GM12878 (cell line): Measurements from ENCODE around the gene IFT81. TPM values are rescaled to one million over a fixed set of nuclear protein-coding genes. Genes with fewer than 3 reads are reported as not detected.

Experiments used
- ATAC-seq: fragments of 200-7000 bp; cut with Tn5 transposase; 3 replicates; pipeline ENCODE4 v1.9.1; 2020; ENCODE audit warnings: mild to moderate bottlenecking, moderate library complexity
- BruUV-seq: library from RNA; stranded (reverse); fragments of 400-500 nt; replicated peaks from 2 replicates; lab custom pipeline; 2021; lab: Mats Ljungman, UMichigan
- CTCF ChIA-PET: fragments of 300-600 bp; sonication (Branson Sonifier 250); formaldehyde crosslinking; extraction: SDS; loops from one replicate; lab custom pipeline; 2021; ENCODE audit warnings: inconsistent platforms; lab: Yijun Ruan, JAX
- POLR2A ChIA-PET: fragments of 350-600 bp; formaldehyde crosslinking; extraction: SDS; loops from one replicate; lab custom pipeline; 2021; ENCODE audit warnings: inconsistent platforms; lab: Charles Lee
- RAD21 ChIA-PET: fragments of 300-600 bp; sonication (Branson Sonifier 250); formaldehyde crosslinking; loops from one replicate; lab custom pipeline; 2023; ENCODE audit warnings: antibody characterized with exemption; ENCODE audit not compliant: unreplicated experiment; lab: Charles Lee
- SMC1A ChIA-PET: fragments of 300-600 bp; sonication (Branson Sonifier 250); formaldehyde crosslinking; loops from one replicate; lab custom pipeline; 2023; ENCODE audit not compliant: unreplicated experiment, uncharacterized antibody; lab: Charles Lee
- DNase-seq: peaks from one replicate; pipeline ENCODE4 v3.0.0-alpha.2; 2011; ENCODE audit warnings: low read depth, low spot score
- FAIRE-seq: peaks from 3 replicates; lab custom pipeline; 2011; peaks lifted over from hg19 to GRCh38; lab: Jason Lieb, UNC
- H2AFZ ChIP-seq: 2 replicates; pipeline ENCODE4 v1.6.0; 2011; ENCODE audit warnings: low read depth, low read length, control low read depth; ENCODE audit not compliant: control insufficient read depth
- H3K27ac ChIP-seq: 2 replicates; pipeline ENCODE4 v1.5.1; 2011; ENCODE audit warnings: control low read depth; ENCODE audit not compliant: control insufficient read depth, insufficient read depth
- H3K27me3 ChIP-seq, 2 experiments: replicated peaks in 1 of 2; 2 replicates each; pipeline versions ENCODE4 v1.6.0 to v1.6.1; 2011; ENCODE audit warnings: low read length in 1 of 2; ENCODE audit not compliant: control insufficient read depth in 2 of 2, insufficient read depth in 2 of 2
- H3K36me3 ChIP-seq, 2 experiments: 2 replicates each; pipeline ENCODE4 v1.5.1; 2011; ENCODE audit warnings: low read length in 1 of 2; ENCODE audit not compliant: control insufficient read depth in 2 of 2, insufficient read depth in 2 of 2
- H3K4me1 ChIP-seq: 2 replicates; pipeline ENCODE4 v1.6.1; 2011; ENCODE audit warnings: mild to moderate bottlenecking, low read length, moderate library complexity, mixed read lengths; ENCODE audit not compliant: control insufficient read depth, insufficient read depth
- H3K4me2 ChIP-seq: 2 replicates; pipeline ENCODE4 v1.6.0; 2011; ENCODE audit warnings: control low read depth; ENCODE audit not compliant: control insufficient read depth, insufficient read depth
- H3K4me3 ChIP-seq: fragments of 200-600 bp; sonication (generic); 2 replicates; pipeline ENCODE4 v1.5.1; 2016
- H3K79me2 ChIP-seq: 2 replicates; pipeline ENCODE4 v1.6.0; 2011; ENCODE audit warnings: low read length; ENCODE audit not compliant: control insufficient read depth, insufficient read depth
- H3K9ac ChIP-seq: 2 replicates; pipeline ENCODE4 v1.8.0; 2011; ENCODE audit warnings: low read length, control low read depth, mixed read lengths; ENCODE audit not compliant: control insufficient read depth, insufficient read depth
- H3K9me3 ChIP-seq: replicated peaks from 3 replicates; pipeline ENCODE4 v1.5.1; 2011; ENCODE audit warnings: mild to moderate bottlenecking, low read length; ENCODE audit not compliant: control insufficient read depth, insufficient read depth
- H4K20me1 ChIP-seq: 2 replicates; pipeline ENCODE4 v1.6.0; 2011; ENCODE audit not compliant: control insufficient read depth, insufficient read depth
- CBX5 ChIP-seq: sonication (generic); IDR thresholded peaks from 2 replicates; pipeline ENCODE4 v1.6.1; 2016; ENCODE audit warnings: low read depth, moderate library complexity, mild to moderate bottlenecking, inconsistent platforms
- CEBPB ChIP-seq, 2 experiments: fragments of 150-350 bp in 1 of 2; IDR thresholded peaks; 2 replicates each; pipeline ENCODE4 v1.6.1; 2012 to 2014; ENCODE audit warnings: low read depth in 2 of 2, low read length in 2 of 2, borderline replicate concordance in 1 of 2, inconsistent platforms in 1 of 2
- EZH2 ChIP-seq: IDR thresholded peaks from 2 replicates; pipeline ENCODE4 v1.6.1; 2012; ENCODE audit warnings: low read depth, mild to moderate bottlenecking, control low read depth, inconsistent platforms, low read length, borderline replicate concordance; ENCODE audit not compliant: control insufficient read depth
- GABPA ChIP-seq: IDR thresholded peaks from 2 replicates; pipeline ENCODE4 v1.6.1; 2014; ENCODE audit warnings: antibody characterized with exemption, low read depth, mild to moderate bottlenecking, inconsistent platforms
- GATAD2B ChIP-seq: fragments of 450-650 bp; conservative IDR thresholded peaks from 2 replicates; pipeline ENCODE4 v1.6.1; 2017; ENCODE audit warnings: low read depth, mild to moderate bottlenecking, moderate library complexity
- JUND ChIP-seq: IDR thresholded peaks from 2 replicates; pipeline ENCODE4 v1.6.1; 2012; ENCODE audit warnings: low read depth, mild to moderate bottlenecking, low read length, improper control_type of control experiment, moderate library complexity
- NFIC ChIP-seq: IDR thresholded peaks from 2 replicates; pipeline ENCODE4 v1.6.1; 2012; ENCODE audit warnings: low read depth, mild to moderate bottlenecking, inconsistent platforms, low read length, moderate library complexity
- NR2C2 ChIP-seq: IDR thresholded peaks from 2 replicates; pipeline ENCODE4 v1.6.1; 2011; ENCODE audit warnings: borderline replicate concordance, low read depth; ENCODE audit not compliant: control insufficient read depth, insufficient read length
- RELA ChIP-seq: fragments of 450-650 bp; IDR thresholded peaks from 2 replicates; pipeline ENCODE4 v1.8.0; 2014; ENCODE audit warnings: borderline replicate concordance; ENCODE audit not compliant: partially characterized antibody
- SIX5 ChIP-seq: IDR thresholded peaks from 2 replicates; pipeline ENCODE4 v1.6.1; 2011; ENCODE audit warnings: mild to moderate bottlenecking, low read depth, low read length, moderate library complexity; ENCODE audit not compliant: severe bottlenecking
- SP1 ChIP-seq: IDR thresholded peaks from one replicate; pipeline ENCODE4 v1.6.1; 2011; ENCODE audit warnings: low read depth, low read length
- SREBF1 ChIP-seq: IDR thresholded peaks from 2 replicates; pipeline ENCODE4 v1.6.1; 2012; ENCODE audit warnings: mild to moderate bottlenecking, low read length
- TAF1 ChIP-seq: IDR thresholded peaks from 2 replicates; pipeline ENCODE4 v1.6.1; 2011; ENCODE audit warnings: mild to moderate bottlenecking, low read depth, low read length, borderline replicate concordance
- TCF7 ChIP-seq: IDR thresholded peaks from 2 replicates; pipeline ENCODE4 v1.6.1; 2014; ENCODE audit warnings: antibody characterized with exemption, borderline replicate concordance
- WRNIP1 ChIP-seq: IDR thresholded peaks from 2 replicates; pipeline ENCODE4 v1.6.1; 2011; ENCODE audit warnings: low read depth, low read length, improper control_type of control experiment, borderline replicate concordance
- ZNF24 ChIP-seq: fragments of 450-650 bp; IDR thresholded peaks from 2 replicates; pipeline ENCODE4 v1.6.1; 2017; ENCODE audit warnings: antibody characterized with exemption, mild to moderate bottlenecking
- WGBS: methylation state at CpG from one replicate; pipeline ENCODE4 v1.1.6; 2016; ENCODE audit warnings: low lambda C conversion rate; ENCODE audit not compliant: insufficient replicate concordance, insufficient coverage; ENCODE audit errors: missing lambda C conversion rate; 5-methylcytosine and 5-hydroxymethylcytosine counted together
- in situ Hi-C: fragments of 300-500 bp; cut with MboI; formaldehyde crosslinking; loops from 9 replicates; pipeline ENCODE4 v1.14.3; 2018; ENCODE audit warnings: mixed read lengths
- intact Hi-C: fragments of 100-400 bp; cut with micrococcal nuclease; formaldehyde crosslinking; loops from one replicate; pipeline ENCODE4 v1.14.2; 2022; ENCODE audit not compliant: unreplicated experiment
- polyA plus RNA-seq, 11 experiments: library from polyadenylated mRNA; depleted of rRNA in 4 of 11; unstranded in 6 of 11; stranded (reverse) in 5 of 11; fragments of >200 nt; fragmentation: Nextera tagmentation in 4 of 11; fragmentation: Illumina TruSeq in 1 of 11; extraction: Ambion mirVana in 4 of 11; extraction: Trizol in 1 of 11; gene quantifications; 1 replicate in 1 of 11; 2 replicates in 10 of 11; pipeline versions ENCODE4 v1.2.1 to v1.2.3, GENCODE V29; 2011 to 2016; ENCODE audit warnings: inconsistent platforms in 2 of 11, missing spikeins in 2 of 11, low read depth in 1 of 11
- total RNA-seq, 4 experiments: library from RNA; depleted of rRNA in 3 of 4; stranded (reverse); fragments of >200 nt in 3 of 4; fragmentation: Illumina TruSeq in 1 of 4; extraction: Trizol in 1 of 4; gene quantifications; 2 replicates each; pipeline versions ENCODE4 v1.2.1 to v1.2.3, GENCODE V29; 2013 to 2021
- TF ChIP-seq, protein P1 (sequence below): fragments of 450-650 bp; IDR thresholded peaks from 2 replicates; pipeline ENCODE4 v1.6.1; 2017; ENCODE audit warnings: mild to moderate bottlenecking
- TF ChIP-seq, protein P2 (sequence below): fragments of 450-650 bp; IDR thresholded peaks from 2 replicates; pipeline ENCODE4 v1.6.1; 2017; ENCODE audit warnings: antibody characterized with exemption, mild to moderate bottlenecking, moderate library complexity
- TF ChIP-seq, protein P3 (sequence below): fragments of 450-650 bp; IDR thresholded peaks from 2 replicates; pipeline ENCODE4 v1.6.1; 2018; ENCODE audit warnings: borderline replicate concordance, mild to moderate bottlenecking; ENCODE audit not compliant: partially characterized antibody

IFT81 gene
- total and polyA plus RNA-seq, 10 of the 15 experiments (the other 5 are each of a cell fraction or from before 2014, with no cell fraction given), result 4.1 to 9.9 (median 5.6) TPM

DNA sequence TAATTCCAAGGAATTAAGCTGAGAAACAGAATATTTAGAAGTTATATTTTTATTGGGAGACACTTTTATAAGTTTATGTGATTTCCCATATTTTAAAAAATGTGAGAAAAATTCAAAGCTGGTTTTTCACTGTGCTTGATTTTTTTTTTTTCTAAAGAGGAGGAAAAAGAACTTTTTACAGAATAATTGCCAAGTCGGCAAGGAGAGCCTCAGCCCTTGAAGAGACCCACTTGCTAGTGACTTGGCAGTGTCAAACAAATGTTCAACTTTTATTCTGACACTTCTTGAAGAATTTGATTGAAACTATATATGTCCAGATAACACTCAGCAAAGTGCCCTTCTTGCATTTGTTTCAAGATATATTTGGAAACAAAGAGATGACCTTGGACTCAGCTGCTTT lies 104.6 kb downstream of the IFT81 start:
- Histone ChIP-seq H2AFZ (no peak overlapping the region), H3K79me2 (no peaks in the 10 kb centered on the region), H3K36me3 (no peaks in the 10 kb centered on the region), H4K20me1 (no peaks in the 10 kb centered on the region), H3K9me3 (no peaks in the 10 kb centered on the region), H3K4me2 (no peak overlapping the region), H3K4me1 (no peaks in the 10 kb centered on the region), H3K27me3 (no peaks in the 10 kb centered on the region), H3K9ac (no peak overlapping the region), H3K27ac (no peak overlapping the region), H3K4me3 (no peak overlapping the region)
- SMC1A ChIA-PET, result interaction anchor here (1.5 kb wide), 1 partner anchor 14 kb away, joined by 4 read pairs; no protein-coding TSS in a partner anchor
- DNase-seq, result no peak
- no peak for ATAC-seq
- CTCF ChIA-PET, result interaction anchor here (0.6 kb wide), 1 partner anchor 31 kb away, joined by 3 read pairs; no protein-coding TSS in a partner anchor
- intact Hi-C loops (no loop called here), in situ Hi-C loops (no loop called here)
- RAD21 ChIA-PET, result no interaction called here
- no peak for FAIRE-seq
- no TSS peak for BruUV-seq
- 50% methylated on average over 1 of the region's 1 CpG for WGBS
- POLR2A ChIA-PET, result no interaction called here
- TF ChIP-seq GATAD2B (no peak), NFIC (no peak), CBX5 (no peak), GABPA (no peak), RELA (no peak), NR2C2 (no peak), SREBF1 (no peak), SP1 (no peak), EZH2 (no peak), CEBPB (IDR thresholded peaks at IDR 0.05; ENCODE audit: borderline replicate concordance in 1 of 2, low read depth in 2 of 2, low read length in 2 of 2) (no peak), TAF1 (no peak), ZNF24 (no peak), WRNIP1 (no peak), SIX5 (no peak), TCF7 (no peak), JUND (no peak)
- TF ChIP-seq, protein P1, sequence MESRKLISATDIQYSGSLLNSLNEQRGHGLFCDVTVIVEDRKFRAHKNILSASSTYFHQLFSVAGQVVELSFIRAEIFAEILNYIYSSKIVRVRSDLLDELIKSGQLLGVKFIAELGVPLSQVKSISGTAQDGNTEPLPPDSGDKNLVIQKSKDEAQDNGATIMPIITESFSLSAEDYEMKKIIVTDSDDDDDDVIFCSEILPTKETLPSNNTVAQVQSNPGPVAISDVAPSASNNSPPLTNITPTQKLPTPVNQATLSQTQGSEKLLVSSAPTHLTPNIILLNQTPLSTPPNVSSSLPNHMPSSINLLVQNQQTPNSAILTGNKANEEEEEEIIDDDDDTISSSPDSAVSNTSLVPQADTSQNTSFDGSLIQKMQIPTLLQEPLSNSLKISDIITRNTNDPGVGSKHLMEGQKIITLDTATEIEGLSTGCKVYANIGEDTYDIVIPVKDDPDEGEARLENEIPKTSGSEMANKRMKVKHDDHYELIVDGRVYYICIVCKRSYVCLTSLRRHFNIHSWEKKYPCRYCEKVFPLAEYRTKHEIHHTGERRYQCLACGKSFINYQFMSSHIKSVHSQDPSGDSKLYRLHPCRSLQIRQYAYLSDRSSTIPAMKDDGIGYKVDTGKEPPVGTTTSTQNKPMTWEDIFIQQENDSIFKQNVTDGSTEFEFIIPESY, result no peak
- TF ChIP-seq, protein P2, sequence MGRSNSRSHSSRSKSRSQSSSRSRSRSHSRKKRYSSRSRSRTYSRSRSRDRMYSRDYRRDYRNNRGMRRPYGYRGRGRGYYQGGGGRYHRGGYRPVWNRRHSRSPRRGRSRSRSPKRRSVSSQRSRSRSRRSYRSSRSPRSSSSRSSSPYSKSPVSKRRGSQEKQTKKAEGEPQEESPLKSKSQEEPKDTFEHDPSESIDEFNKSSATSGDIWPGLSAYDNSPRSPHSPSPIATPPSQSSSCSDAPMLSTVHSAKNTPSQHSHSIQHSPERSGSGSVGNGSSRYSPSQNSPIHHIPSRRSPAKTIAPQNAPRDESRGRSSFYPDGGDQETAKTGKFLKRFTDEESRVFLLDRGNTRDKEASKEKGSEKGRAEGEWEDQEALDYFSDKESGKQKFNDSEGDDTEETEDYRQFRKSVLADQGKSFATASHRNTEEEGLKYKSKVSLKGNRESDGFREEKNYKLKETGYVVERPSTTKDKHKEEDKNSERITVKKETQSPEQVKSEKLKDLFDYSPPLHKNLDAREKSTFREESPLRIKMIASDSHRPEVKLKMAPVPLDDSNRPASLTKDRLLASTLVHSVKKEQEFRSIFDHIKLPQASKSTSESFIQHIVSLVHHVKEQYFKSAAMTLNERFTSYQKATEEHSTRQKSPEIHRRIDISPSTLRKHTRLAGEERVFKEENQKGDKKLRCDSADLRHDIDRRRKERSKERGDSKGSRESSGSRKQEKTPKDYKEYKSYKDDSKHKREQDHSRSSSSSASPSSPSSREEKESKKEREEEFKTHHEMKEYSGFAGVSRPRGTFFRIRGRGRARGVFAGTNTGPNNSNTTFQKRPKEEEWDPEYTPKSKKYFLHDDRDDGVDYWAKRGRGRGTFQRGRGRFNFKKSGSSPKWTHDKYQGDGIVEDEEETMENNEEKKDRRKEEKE, result no peak
- TF ChIP-seq, protein P3, sequence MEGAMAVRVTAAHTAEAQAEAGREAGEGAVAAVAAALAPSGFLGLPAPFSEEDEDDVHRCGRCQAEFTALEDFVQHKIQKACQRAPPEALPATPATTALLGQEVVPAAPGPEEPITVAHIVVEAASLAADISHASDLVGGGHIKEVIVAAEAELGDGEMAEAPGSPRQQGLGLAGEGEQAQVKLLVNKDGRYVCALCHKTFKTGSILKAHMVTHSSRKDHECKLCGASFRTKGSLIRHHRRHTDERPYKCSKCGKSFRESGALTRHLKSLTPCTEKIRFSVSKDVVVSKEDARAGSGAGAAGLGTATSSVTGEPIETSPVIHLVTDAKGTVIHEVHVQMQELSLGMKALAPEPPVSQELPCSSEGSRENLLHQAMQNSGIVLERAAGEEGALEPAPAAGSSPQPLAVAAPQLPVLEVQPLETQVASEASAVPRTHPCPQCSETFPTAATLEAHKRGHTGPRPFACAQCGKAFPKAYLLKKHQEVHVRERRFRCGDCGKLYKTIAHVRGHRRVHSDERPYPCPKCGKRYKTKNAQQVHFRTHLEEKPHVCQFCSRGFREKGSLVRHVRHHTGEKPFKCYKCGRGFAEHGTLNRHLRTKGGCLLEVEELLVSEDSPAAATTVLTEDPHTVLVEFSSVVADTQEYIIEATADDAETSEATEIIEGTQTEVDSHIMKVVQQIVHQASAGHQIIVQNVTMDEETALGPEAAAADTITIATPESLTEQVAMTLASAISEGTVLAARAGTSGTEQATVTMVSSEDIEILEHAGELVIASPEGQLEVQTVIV, result no peak
